HT1080 (cell line): ENCODE results near the gene MBNL2. TPM values are rescaled to one million over a fixed set of nuclear protein-coding genes. Genes with fewer than 3 reads are reported as not detected.

ENCODE experiments used
- DNase-seq: peaks from one replicate; pipeline ENCODE4 v3.0.0-alpha.2; 2015; ENCODE audit warnings: low read depth
- total RNA-seq: library from RNA; depleted of rRNA; stranded (reverse); fragments of >200 nt; shearing (Covaris generic); gene quantifications from 2 replicates; pipeline ENCODE4 v1.2.3, GENCODE V29; 2014

Gene MBNL2
- total RNA-seq, 1 experiment from 2014 or later: 19.4 TPM

- no peak for DNase-seq
Measured at GRCh38 chr13:97372936-97373335, 150.8 kb downstream of the MBNL2 start.

DNA sequence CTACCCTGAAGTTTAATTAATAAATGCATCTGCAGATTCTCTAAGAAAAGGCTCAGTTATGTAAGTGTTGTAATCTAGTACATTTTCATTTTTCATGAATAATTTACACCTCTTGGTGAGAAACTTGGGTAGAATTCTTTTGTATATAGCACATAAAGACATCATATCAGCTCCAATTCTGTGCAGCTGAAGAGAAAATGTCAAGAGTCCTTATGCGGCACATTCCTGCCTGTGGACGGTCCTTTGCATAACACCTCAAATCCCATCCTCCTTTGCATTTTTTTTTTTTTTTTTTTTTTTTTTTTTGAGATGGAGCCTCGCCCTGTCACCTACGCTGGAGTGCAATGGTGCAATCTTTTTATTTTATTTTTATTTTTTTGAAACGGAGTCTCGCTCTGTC, 151.7 kb downstream of the MBNL2 start:
- no peak for DNase-seq

GRCh38 chr13:97376981-97377380, 154.8 kb downstream of the MBNL2 start:
- no peak for DNase-seq

GRCh38 chr13:97379386-97379785, 157.3 kb downstream of the MBNL2 start:
- DNase-seq: no peak

DNA sequence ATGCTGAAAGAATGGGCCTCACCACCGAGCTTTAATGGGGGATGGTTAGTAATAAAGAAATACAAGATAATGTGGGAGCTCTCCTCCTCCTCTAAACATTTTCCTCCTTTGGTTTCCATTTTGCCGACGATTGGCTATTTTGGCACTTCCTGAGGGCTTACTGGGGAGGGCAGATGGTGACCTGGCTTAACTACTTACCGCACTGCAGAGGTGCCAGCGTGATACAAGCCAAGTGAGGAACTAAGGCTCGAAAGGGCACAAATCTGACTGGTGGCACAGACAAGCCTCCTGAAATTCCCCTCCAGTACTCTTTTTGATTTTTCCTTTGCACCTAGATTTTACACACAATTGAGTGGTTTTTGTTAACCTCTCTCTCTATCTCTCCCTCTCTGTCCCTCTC, 158.6 kb downstream of the MBNL2 start:
- no peak for DNase-seq

- no peak for DNase-seq
Measured at GRCh38 chr13:97381189-97381588, 159.1 kb downstream of the MBNL2 start.

DNA sequence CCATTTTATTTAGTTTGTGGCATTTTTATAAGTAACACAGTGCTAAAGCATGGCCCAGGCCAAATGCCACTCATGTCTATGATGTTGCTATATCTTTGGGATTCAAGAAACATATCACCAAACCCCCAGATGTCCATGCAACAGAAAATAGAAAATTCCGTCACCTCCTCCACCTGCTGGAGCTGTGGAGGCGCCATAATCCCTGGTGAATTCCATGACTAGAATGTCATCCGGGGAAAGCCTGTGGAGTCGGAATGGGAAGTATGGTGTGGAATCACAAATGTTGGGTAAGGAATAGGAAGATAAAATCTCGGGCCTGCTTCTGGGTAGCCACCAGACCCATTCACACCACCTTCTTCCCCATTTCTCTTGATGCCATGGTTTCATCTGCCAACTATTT, 160.1 kb downstream of the MBNL2 start:
- no peak for DNase-seq

GRCh38 chr13:97384371-97384770, 162.2 kb downstream of the MBNL2 start:
- no peak for DNase-seq

GRCh38 chr13:97385146-97385545, 163.0 kb downstream of the MBNL2 start:
- DNase-seq: no peak

DNA sequence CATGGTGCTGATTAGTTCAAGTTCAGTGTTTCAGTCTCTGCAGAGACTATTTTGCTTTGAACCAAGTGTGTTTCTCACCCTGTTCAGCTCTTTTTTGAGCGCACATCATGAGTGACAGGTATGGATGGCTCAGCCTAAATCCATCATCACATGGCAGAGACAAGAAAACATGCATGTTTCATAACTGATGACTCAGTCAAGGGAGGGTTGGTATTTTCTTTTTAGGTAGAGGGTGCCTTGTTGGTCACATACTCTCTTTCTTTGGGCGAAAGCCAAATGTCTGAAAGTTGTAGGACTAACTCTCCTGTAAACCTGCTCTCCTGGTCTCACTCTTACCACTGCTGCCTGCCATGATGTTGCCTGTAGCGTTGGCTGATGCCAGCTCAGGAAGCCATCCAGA, 163.7 kb downstream of the MBNL2 start:
- DNase-seq: peak; percentile 24

DNA sequence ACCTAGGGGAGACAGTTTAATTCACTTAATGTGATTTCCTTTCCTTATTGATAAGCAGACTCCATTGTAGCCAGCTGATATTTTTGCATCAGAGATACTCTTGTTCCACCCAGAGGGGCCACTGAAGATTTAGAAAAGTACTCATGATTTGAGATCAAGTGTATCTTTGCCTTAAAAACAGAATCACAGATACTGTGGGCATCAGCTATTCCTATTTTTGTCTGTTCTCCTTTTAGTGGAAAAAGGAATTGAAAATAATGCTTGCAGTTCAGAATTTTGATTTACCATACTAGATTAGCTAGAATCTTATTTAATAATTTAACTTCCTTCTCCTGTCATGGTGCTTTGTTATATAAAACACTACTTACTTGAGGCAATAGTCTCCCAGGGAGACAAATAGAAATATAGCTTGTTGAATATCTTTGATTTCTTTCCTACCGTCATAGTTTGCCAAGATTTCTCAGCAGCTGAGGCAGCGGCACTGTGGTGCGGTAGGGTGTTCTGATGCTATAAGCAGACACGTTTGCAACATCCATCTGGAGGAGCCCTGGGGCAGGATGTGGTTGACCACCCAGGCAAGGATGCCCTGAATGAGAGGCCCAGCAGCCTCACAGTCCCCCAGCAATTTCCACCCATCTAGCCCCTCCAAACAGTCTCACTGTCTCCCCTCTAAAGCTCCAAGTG, 164.8 kb downstream of the MBNL2 start:
- no peak for DNase-seq

DNA sequence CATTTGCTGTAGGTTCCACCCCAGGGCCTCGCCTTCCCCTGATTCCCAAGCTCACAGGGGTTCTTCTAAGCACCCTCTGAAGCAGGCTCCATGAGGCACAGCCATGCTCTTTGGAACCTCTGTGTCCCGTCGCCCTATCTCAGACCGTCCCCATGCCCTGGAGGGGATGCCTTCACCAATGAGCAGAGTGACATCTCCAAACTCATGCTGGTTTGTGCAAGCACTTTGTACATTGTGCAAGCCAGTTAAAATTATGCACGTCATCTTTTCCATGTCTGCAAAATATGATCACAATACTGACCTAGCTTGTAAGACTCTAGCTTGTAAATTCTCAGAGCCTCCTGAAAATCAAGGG, 165.3 kb downstream of the MBNL2 start:
- no peak for DNase-seq

- DNase-seq: no peak
Measured at GRCh38 chr13:97387890-97388289, 165.8 kb downstream of the MBNL2 start.

GRCh38 chr13:97388373-97388772, 166.2 kb downstream of the MBNL2 start:
- DNase-seq: no peak

GRCh38 chr13:97390941-97391600, 168.9 kb downstream of the MBNL2 start:
- DNase-seq: no peak

DNA sequence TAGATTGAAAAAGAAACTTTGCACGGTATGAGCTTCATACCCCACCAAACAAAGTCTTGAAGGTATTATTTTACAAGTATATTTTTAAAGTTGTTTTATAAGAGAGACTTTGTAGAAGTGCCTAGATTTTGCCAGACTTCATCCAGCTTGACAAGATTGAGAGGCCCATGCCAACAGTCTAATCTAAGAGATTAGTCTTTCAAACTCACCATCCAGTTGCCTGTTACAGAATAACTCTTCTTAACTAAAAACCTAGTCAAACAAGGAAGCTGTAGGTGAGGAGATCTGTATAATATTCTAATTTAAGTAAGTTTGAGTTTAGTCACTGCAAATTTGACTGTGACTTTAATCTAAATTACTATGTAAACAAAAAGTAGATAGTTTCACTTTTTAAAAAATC, 169.9 kb downstream of the MBNL2 start:
- no peak for DNase-seq

- no peak for DNase-seq
Measured at GRCh38 chr13:97394542-97394941, 172.4 kb downstream of the MBNL2 start.

GRCh38 chr13:97395447-97396136, 173.5 kb downstream of the MBNL2 start:
- DNase-seq: peak; percentile 63

DNA sequence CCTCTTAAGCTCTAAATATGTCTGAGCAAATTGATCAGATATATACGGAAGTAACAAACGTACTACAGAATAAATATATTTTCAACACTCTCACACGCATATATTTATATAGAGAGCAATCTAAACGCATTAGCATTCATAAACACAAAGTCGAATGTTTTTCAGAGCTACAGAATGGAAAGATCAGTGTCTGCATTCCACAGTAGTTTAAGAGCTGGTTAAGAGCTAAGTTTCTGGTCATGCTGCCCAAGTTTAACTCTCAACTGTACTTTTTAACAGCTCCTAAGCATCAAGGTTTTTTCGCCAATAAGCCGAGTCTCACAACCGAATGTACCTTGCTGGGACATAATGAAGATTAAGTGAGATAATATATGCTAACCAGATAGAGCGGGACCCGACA, 175.1 kb downstream of the MBNL2 start:
- DNase-seq: no peak

DNA sequence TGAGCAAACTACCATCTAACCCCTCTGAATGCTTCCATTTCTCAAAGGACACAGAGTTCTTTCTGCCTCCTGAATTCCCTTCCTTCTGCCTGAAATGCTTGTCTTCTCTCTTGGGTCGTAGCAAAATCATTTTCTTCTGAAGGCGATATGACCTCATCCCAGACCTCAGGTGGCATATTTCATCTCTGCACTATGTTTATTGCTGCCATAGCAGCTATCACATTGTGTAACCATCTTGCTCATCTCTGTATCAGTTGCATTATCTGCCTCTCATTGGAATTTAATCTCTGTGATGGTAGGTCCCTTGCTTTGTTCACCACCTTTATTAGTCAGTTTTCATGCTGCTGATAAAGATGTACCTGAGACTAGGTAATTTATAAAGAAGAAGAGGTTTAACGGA, 179.3 kb downstream of the MBNL2 start:
- DNase-seq: no peak

GRCh38 chr13:97403893-97404750, 182.0 kb downstream of the MBNL2 start:
- DNase-seq: peak; percentile 13

DNA sequence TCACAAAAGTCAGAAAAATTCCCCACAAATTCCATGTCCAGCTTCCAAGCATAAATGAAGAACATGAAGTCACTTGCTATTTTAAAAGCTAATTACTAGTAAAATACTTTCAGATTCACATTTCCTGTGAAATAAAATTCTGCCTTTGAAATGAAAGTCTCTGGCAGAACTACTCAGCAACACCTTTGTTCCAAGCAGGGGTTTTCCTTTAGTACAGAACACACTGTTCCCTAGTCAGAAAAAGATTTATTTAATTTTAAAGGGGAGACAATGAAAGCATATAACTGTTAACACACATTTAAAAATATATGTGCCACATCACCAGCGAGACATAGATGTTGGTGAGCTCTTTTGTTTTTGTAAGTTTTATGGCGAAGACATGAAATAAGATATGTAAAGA, 185.4 kb downstream of the MBNL2 start:
- no peak for DNase-seq
